Ecto neural progenitor cell (in vitro differentiated cells): Measurements from ENCODE around the gene KRT1.
A peak's percentile ranks its signal among the peaks of the same experiment; 100 is the strongest.

Experiments
- DNase-seq: peaks from one replicate; pipeline ENCODE4 v3.0.0-alpha.2; 2018; ENCODE audit warnings: low spot score

KRT1 gene

DNA sequence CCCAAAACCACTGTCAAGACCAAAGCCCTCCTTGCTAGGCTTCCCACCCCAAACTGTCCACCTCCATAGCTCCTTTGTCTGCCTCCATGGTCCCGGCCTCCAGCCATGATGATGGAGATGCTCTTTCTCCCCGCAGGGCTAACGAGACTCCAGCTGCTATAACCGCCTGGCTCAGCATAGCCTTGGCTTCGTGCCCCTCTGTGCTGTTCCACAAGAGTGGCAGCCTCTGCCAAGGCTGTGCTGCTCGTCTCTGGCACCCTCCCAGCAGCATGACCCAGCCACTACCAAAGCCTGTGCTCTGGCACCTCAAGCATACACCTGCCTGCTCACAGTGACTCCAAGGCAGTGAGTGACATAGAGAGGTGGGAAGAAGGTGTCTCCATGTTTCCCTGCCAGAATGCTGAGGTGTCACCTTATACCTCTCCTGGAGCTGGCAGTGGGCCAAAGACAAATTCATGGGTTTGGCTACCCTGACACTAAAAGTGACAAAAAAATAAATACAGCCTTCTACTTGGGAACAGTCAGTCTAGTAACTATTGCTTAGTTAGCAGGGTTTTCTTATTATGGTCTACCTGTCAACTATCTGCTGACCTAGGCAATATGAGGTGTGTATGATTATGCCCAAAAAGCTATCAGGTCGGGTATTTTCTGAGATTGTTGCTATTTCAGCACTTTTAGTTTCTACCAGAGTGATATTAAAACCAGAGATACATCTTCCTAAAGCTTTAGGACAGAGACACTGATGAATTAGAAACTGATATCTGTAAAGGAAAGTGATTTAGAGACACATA, 45.7 kb downstream of the KRT1 start:
- DNase-seq: peak; percentile 44

DNA sequence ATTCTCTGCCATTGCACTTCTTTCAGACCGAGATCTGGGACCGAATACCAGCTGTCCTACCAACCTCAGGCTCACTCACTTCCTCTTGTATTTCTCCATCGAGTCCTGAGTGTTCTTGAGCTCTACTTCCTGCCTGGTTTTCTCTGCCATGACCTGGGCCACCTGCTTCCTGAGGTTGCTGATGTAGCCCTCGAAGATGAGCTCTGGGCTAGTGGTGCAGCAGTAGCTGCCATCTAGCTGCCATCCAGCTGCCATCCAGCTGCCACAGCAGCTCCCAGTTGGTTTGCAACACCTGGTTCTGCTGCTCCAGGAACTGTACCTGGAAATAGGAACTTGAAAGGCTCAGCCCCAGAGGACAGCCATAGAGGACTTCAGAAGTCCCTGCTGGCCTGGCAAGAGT, 46.8 kb downstream of the KRT1 start:
- DNase-seq: peak; percentile 43

DNA sequence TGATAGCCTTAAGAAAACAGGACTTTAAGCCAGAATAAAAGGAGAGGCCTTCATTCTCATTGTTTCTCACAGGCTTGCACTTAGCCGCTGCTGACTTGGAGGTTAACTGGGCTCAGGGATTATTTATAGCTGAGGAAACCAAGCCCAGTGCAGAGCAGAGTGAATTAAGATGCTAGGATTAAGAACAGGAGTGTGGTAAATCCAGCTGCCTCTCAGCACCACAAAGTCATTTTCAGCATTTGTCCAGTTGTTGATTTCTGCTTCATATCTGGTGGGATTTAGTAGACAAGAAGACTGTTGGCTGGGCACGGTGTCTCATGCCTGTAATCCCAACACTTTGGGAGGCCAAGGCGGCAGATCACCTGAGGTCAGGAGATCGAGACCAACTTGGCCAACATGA, 47.6 kb downstream of the KRT1 start:
- no peak for DNase-seq

DNA sequence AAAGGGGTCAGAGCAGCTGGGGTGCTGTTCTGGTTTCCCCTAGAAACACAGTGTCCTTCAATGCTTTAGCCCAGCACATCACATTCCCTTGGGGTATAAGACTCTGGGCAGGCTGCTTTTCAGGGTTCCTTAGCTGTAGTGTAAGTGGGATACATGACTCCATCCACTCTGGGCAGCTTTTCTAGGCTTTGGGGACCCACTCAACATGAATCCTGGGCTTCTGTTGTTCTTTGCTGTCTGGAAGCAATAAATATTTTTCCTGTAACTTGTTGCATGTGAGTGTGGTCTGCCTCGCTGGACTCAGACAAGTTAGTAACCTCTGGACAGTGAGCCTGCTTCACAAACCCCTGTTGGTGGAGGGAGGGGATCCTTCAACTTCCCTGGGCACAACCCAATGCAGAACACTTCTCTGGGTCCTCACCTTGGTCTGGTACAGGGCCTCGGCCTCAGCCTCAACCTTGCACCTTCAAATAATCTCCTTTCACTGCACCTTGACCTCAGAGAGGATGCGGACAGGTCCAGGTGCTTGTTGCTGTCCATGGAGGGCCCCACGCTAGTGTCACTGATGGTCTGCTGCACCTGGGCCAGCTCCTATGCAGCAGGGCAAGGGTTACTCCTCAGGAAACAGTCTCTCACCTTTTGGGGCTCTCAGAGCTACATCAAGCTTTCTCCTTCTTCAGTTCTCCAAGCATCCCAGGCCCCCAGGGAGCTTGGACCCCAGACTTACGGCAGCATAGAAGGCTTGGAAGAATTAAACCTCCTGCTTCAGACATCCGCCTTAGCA, 48.3 kb downstream of the KRT1 start:
- DNase-seq: peak; percentile 36

DNA sequence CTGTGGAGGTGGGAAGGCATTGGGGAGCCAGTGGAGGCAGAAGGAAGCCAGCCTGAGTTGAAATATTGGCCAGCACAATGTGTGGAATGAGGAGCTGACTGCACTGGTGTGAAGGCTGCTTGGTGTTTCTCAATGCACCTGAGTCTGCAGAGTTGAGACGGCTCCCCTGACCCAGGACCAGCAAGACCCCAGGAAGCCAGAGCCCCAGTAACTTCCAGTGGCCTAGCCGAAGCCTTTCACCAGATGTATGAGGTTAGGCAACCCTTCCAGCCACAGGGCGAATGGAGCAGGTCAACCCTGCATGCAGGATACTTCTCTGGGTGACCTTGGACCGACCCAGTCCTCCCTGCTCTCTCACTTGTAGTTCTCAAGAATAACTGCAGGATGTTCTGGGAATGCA, 48.9 kb downstream of the KRT1 start:
- DNase-seq: peak; percentile 42

DNA sequence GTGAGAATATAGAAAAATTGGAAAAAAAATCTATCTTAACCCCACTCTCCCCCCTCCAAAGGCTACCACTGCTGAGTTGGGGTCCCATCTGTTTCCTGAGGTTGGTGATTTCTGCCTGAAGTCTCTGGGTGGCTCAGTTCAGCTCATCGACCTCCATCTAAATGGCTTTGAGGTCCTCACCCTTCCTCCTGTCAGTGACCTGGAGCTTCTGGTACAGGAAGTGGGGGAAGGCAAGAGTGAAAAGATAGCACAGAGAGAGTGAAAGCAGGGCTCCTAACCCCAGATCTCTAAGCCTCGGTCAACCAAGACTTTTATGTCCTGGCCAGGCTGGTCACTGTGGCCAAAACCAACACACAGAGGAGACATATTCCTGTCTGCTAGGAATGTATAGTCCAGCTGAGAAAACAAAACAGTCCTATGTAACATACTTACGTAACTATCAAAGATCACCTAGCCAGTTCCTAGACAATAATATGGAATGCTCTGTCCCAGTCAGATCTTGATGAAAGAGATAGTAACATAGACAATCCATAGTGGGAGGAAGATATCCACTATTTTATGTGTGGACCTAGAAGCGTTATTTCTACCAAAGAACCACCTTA, 49.5 kb downstream of the KRT1 start:
- DNase-seq: no peak

DNA sequence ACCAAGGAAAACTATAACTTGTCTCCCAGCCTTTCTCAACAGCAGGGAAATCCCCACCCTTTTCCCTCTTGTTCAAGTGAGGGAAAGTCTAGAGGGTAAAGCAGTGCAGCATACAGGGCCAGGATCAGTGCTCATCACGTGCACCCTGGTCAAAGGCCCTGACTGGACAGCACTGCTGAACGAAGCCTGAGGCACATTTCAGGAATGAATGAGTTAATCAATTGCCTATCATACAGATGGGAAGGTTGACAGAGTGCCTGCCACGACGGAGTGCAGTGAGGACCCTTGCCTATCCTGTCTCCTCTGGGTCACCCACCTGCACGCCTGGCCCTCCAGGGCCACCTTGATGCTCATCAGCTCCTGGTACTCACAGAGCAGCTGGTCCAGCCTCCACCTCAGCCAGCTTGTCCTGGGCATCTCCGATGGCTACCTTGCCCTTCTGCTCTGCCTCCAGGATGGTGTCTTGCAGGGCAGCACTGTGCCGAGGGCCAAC, 50.2 kb downstream of the KRT1 start:
- peak; percentile 30 for DNase-seq

DNA sequence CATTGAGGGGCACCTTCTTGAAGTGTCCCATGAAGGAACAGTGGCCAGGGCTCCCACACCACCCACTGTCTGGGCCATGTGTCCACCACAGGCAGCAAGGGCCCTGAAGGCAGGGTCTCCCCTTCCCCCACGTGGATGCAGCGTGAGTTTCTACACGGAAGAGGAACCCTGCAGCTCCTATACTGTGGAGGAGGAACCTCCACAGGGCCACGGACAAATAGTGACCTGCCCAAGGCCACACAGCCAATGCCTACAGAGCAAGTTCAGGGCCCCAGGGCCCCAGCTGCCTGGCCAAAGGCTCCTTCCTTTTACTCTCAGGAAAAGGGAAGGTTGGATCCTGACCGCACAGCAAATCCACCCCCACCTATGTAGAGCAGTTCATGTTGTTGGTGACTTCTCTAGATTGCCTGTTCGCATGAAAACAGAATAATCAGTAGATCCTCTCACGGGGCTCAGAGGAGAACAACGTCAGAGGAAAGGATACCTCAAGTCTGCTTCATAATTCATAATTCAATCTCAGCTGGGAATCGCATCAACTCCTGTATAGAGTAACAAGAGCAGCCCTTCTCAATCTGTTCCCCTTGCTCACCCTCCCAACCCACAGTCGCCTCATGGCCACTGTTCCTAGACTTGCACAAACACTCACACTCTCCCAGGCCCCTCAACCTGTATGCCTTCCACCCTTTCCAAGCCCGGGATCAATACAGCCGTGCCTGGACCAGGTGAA, 50.8 kb downstream of the KRT1 start:
- DNase-seq: peak; percentile 28

DNA sequence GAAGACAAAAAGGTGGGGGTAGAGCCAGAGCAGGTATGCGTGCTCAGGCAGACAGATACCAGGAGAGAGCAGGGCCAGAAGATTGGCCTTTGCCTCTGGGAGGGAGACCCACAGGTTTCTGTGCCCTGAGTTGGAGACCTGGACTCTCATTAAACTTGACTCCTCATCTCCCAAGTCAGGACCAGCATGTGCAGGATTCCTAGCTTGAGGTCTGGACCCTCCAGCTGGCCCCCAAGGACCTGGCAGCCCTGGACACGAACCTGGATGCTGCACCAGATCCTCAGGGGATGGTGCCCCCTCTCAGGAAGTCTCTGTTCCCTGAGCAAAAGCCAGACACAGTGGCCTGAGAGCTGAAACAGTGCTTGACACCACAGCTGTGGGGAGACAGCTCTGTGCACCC, 51.4 kb downstream of the KRT1 start:
- peak; percentile 30 for DNase-seq

DNA sequence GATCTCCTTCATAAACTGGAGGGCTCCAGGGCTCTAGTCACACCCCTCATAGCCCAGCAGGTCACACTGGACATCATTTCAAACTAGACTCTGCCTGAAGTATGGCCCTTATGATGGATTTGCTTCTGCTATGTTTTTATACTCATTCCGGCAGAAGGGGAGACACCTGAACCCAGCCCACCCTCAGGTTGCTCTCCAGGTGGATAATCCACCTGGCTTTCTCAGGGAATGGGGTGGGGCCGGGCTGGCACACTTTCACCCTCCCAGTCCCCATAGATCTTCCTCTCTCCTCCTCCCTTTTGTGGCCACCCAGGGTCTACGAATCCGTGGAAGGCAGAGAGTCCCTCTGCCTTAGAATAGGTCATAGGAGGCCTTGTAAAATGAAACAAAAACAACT, 52.1 kb downstream of the KRT1 start:
- DNase-seq: peak; percentile 38

DNA sequence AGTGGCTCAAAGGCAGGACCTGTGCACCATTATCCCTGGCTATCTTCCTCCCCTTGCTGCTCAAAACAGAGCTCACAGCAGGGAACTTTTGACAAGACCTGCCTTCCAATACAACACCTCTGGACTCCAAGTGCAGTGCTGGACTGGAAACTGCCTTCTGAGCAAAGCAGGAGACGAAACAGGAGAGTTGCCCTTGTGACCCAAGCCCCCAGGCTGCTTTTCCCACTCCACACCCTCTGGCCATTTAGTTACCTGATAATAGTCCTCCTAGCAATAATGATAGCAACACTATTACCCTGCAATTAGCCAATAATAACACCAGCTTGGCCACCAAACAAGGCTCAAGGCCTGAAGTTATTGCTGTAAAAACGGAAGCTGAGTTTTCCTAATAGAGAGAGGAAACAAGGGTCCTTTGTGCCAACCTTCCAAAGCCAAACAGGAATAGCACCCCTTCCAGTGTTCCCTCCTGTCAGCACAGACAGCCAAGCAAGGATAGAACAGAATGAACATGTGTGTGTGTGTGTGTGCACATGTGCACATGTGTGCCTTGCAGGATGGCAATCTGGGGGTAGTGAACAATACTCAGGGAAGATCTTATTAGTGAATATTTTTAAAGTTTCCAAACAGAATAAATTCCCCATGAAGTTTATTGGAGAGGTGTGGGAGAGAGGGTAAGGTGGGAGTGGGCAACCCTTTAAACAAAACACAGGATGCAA, 52.7 kb downstream of the KRT1 start:
- peak; percentile 37 for DNase-seq
